ENCODE results near the gene EGFR.

Gene EGFR

DNA sequence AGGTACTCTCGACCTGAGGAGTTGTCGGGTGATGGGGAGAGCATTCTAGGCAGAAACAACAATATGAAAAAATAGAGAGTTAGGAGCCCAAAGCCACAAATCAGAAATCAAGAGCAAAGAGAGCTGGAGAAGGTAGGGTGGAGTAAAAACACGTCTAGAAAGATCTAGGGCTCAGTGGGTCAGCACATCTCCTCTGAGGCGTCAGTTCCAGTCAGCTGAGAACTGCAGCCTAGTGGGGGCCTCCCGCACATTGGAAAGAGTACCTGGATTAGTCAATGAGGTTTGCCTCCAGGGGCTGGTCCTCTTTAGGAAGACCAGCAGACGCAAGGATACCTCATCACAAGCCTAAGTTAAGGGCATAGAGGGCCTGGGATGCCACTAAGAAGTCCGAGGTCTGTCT is 233.1 kb downstream of the EGFR start:
- Histone ChIP-seq H3K9me2 (replicated peaks; ENCODE audit: insufficient read depth, low read length) (no peaks in the 10 kb centered on the region), H3K27ac (ENCODE audit: low read depth, low read length) (no peak overlapping the region), H3K4me3 (ENCODE audit: insufficient read depth, low read length, poor library complexity, severe bottlenecking) (no peak overlapping the region), H3K79me2 (ENCODE audit: insufficient read depth, low read length) (no peaks in the 10 kb centered on the region), H3K36me3 (ENCODE audit: low read length) (no peaks in the 10 kb centered on the region), H4K20me1 (ENCODE audit: low read depth, low read length) (no peaks in the 10 kb centered on the region), H3K9ac (ENCODE audit: low read length) (no peak overlapping the region), H3K4me2 (ENCODE audit: low read depth, low read length, poor library complexity, severe bottlenecking) (no peak overlapping the region), H3K27me3 (ENCODE audit: low read length) (no peaks in the 10 kb centered on the region), H2AFZ (ENCODE audit: low read depth, low read length, severe bottlenecking) (no peak overlapping the region), H3F3A (ENCODE audit: insufficient read depth) (no peaks in the 10 kb centered on the region), H3K9me3 (ENCODE audit: insufficient read depth, low read length) (no peaks in the 10 kb centered on the region)
- TF ChIP-seq EZH2phosphoT487 (conservative IDR thresholded peaks at IDR 0.05; ENCODE audit: low read length), result no peak
- TF ChIP-seq, protein P1, sequence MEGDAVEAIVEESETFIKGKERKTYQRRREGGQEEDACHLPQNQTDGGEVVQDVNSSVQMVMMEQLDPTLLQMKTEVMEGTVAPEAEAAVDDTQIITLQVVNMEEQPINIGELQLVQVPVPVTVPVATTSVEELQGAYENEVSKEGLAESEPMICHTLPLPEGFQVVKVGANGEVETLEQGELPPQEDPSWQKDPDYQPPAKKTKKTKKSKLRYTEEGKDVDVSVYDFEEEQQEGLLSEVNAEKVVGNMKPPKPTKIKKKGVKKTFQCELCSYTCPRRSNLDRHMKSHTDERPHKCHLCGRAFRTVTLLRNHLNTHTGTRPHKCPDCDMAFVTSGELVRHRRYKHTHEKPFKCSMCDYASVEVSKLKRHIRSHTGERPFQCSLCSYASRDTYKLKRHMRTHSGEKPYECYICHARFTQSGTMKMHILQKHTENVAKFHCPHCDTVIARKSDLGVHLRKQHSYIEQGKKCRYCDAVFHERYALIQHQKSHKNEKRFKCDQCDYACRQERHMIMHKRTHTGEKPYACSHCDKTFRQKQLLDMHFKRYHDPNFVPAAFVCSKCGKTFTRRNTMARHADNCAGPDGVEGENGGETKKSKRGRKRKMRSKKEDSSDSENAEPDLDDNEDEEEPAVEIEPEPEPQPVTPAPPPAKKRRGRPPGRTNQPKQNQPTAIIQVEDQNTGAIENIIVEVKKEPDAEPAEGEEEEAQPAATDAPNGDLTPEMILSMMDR (IDR thresholded peaks at IDR 0.05; ENCODE audit: insufficient read depth, low read length, poor library complexity, severe bottlenecking), result no peak

DNA sequence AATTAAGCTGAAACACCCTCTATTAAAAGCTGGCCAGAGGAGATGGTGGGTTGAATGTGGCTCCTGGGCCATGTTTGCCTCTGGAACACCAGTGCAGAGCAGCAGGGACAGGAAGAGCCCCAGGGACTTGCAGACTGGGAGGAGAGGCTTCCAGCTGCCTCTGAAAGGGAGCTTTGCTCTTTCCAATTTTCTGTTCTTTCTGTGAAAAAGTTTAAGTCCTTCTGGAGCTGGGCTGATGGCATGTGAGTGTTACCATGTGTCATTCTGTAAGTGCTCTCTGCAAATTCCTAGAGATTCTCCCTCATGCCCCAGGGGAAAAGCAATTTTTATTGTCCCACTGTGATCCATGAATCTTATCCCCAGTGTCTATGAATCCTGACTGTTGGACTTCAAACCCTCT is 233.6 kb downstream of the EGFR start:
- no peaks in the 10 kb centered on the region for H4K20me1 ChIP-seq (ENCODE audit: low read depth, low read length)
- no peak for TF ChIP-seq EZH2phosphoT487 (conservative IDR thresholded peaks at IDR 0.05; ENCODE audit: low read length)
- TF ChIP-seq, protein P1 (IDR thresholded peaks at IDR 0.05; ENCODE audit: insufficient read depth, low read length, poor library complexity, severe bottlenecking), result no peak

DNA sequence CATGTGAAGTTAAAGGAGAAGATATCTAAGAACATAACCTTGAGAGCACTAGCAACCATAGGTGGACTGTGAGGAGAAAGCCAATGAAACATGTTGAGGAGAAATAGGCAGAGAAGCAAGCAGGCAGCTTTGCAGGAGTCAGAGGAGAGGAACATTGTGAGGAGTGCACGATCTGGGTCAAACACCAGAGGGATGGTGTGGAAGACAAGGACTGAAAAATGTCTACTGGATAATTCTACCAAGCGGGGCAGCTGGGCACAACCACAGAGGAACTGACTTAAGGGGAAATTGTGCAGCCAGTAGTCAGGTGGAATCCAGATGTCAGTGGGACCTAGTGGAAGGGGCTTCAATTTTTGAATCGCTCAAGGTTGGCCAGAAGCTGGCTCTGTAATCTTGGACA is 234.4 kb downstream of the EGFR start:
- H3K9ac ChIP-seq (ENCODE audit: low read length), result no peak overlapping the region
- no peaks in the 10 kb centered on the region for H3K9me3 ChIP-seq (ENCODE audit: insufficient read depth, low read length)
- no peaks in the 10 kb centered on the region for H3K79me2 ChIP-seq (ENCODE audit: insufficient read depth, low read length)
- no peaks in the 10 kb centered on the region for H3K9me2 ChIP-seq (replicated peaks; ENCODE audit: insufficient read depth, low read length)
- TF ChIP-seq EZH2phosphoT487 (conservative IDR thresholded peaks at IDR 0.05; ENCODE audit: low read length), result no peak
- TF ChIP-seq, protein P1 (IDR thresholded peaks at IDR 0.05; ENCODE audit: insufficient read depth, low read length, poor library complexity, severe bottlenecking), result no peak
- no peak overlapping the region for H3K27ac ChIP-seq (ENCODE audit: low read depth, low read length)
- H3K4me2 ChIP-seq (ENCODE audit: low read depth, low read length, poor library complexity, severe bottlenecking), result no peak overlapping the region
- H3K36me3 ChIP-seq (ENCODE audit: low read length), result no peaks in the 10 kb centered on the region
- no peaks in the 10 kb centered on the region for H4K20me1 ChIP-seq (ENCODE audit: low read depth, low read length)
- no peak overlapping the region for H3K4me3 ChIP-seq (ENCODE audit: insufficient read depth, low read length, poor library complexity, severe bottlenecking)
- no peak overlapping the region for H2AFZ ChIP-seq (ENCODE audit: low read depth, low read length, severe bottlenecking)
- H3F3A ChIP-seq (ENCODE audit: insufficient read depth), result no peaks in the 10 kb centered on the region
- no peaks in the 10 kb centered on the region for H3K27me3 ChIP-seq (ENCODE audit: low read length)

More for the DNA sequence above, 233.6 kb downstream of the EGFR start:
- H2AFZ ChIP-seq (ENCODE audit: low read depth, low read length, severe bottlenecking), result no peak overlapping the region
- H3K79me2 ChIP-seq (ENCODE audit: insufficient read depth, low read length), result no peaks in the 10 kb centered on the region
- no peak overlapping the region for H3K27ac ChIP-seq (ENCODE audit: low read depth, low read length)
- H3K9me3 ChIP-seq (ENCODE audit: insufficient read depth, low read length), result no peaks in the 10 kb centered on the region
- H3F3A ChIP-seq (ENCODE audit: insufficient read depth), result no peaks in the 10 kb centered on the region
- H3K4me3 ChIP-seq (ENCODE audit: insufficient read depth, low read length, poor library complexity, severe bottlenecking), result no peak overlapping the region
- no peaks in the 10 kb centered on the region for H3K9me2 ChIP-seq (replicated peaks; ENCODE audit: insufficient read depth, low read length)
- no peak overlapping the region for H3K4me2 ChIP-seq (ENCODE audit: low read depth, low read length, poor library complexity, severe bottlenecking)
- no peaks in the 10 kb centered on the region for H3K27me3 ChIP-seq (ENCODE audit: low read length)
- H3K9ac ChIP-seq (ENCODE audit: low read length), result no peak overlapping the region
- H3K36me3 ChIP-seq (ENCODE audit: low read length), result no peaks in the 10 kb centered on the region

DNA sequence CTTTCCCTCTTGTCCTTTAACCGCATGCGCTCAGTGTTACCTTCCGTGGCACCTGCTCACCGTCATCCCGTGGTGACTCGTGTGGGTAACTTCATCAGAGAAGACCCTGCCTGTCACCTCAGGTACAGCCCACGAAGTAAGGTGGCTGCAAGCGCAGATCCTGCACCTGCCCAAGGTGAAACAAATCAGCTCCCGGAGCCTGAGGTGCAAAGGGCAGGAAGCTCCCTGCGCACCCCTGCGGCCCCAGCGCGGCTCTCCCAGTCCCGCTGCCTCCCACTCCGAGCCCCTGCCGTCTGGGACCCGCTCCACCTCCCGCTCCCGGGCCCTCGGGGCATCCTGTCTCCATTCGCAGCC is 235.4 kb downstream of the EGFR start:
- Histone ChIP-seq H3K9me3 (ENCODE audit: insufficient read depth, low read length) (no peaks in the 10 kb centered on the region), H2AFZ (ENCODE audit: low read depth, low read length, severe bottlenecking) (no peak overlapping the region), H3K9ac (ENCODE audit: low read length) (no peak overlapping the region), H3K27me3 (ENCODE audit: low read length) (no peaks in the 10 kb centered on the region), H3K27ac (ENCODE audit: low read depth, low read length) (no peak overlapping the region), H3K4me3 (ENCODE audit: insufficient read depth, low read length, poor library complexity, severe bottlenecking) (no peak overlapping the region), H4K20me1 (ENCODE audit: low read depth, low read length) (no peaks in the 10 kb centered on the region), H3F3A (ENCODE audit: insufficient read depth) (no peaks in the 10 kb centered on the region), H3K9me2 (replicated peaks; ENCODE audit: insufficient read depth, low read length) (no peaks in the 10 kb centered on the region), H3K36me3 (ENCODE audit: low read length) (no peaks in the 10 kb centered on the region), H3K79me2 (ENCODE audit: insufficient read depth, low read length) (no peaks in the 10 kb centered on the region), H3K4me2 (ENCODE audit: low read depth, low read length, poor library complexity, severe bottlenecking) (no peak overlapping the region)
- TF ChIP-seq EZH2phosphoT487 (conservative IDR thresholded peaks at IDR 0.05; ENCODE audit: low read length), result no peak
- TF ChIP-seq, protein P1 (IDR thresholded peaks at IDR 0.05; ENCODE audit: insufficient read depth, low read length, poor library complexity, severe bottlenecking), result no peak
